ENCODE data around the gene NOS3. TPM values are rescaled to one million over a fixed set of nuclear protein-coding genes. Genes with fewer than 3 reads are reported as not detected.

The NOS3 gene
- total and polyA plus RNA-seq, 8 donors, result 7.5 to 21.8 (median 10.4) TPM

- no peaks in the 10 kb centered on the region for H3K27me3 ChIP-seq
- intact Hi-C loops (cut with DNase I), result no loop called here
- peak overlapping the region; percentile 87 to 93 for H3K4me3 ChIP-seq
- peaks cover 0 to 16% of the 10 kb centered on the region in 2 donors for H3K36me3 ChIP-seq
- TF ChIP-seq, protein P1, sequence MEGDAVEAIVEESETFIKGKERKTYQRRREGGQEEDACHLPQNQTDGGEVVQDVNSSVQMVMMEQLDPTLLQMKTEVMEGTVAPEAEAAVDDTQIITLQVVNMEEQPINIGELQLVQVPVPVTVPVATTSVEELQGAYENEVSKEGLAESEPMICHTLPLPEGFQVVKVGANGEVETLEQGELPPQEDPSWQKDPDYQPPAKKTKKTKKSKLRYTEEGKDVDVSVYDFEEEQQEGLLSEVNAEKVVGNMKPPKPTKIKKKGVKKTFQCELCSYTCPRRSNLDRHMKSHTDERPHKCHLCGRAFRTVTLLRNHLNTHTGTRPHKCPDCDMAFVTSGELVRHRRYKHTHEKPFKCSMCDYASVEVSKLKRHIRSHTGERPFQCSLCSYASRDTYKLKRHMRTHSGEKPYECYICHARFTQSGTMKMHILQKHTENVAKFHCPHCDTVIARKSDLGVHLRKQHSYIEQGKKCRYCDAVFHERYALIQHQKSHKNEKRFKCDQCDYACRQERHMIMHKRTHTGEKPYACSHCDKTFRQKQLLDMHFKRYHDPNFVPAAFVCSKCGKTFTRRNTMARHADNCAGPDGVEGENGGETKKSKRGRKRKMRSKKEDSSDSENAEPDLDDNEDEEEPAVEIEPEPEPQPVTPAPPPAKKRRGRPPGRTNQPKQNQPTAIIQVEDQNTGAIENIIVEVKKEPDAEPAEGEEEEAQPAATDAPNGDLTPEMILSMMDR (IDR thresholded peaks at IDR 0.05), result no peak
- peak; percentile 76 for ATAC-seq
- peak; percentile 98 to 100 (median 99) for DNase-seq
- peak overlapping the region; percentile 96 to 98 for H3K27ac ChIP-seq
- peaks cover 33 to 61% of the 10 kb centered on the region in 2 donors for H3K4me1 ChIP-seq
- no peaks in the 10 kb centered on the region for H3K9me3 ChIP-seq
Measured at GRCh38 chr7:151057989-151058780, 67.4 kb downstream of the NOS3 start.

GRCh38 chr7:151058781-151059366, 68.1 kb downstream of the NOS3 start:
- no peaks in the 10 kb centered on the region for H3K27me3 ChIP-seq
- TF ChIP-seq, protein P1 (IDR thresholded peaks at IDR 0.05), result no peak
- H3K4me3 ChIP-seq, result peak overlapping the region; percentile 86 to 93
- intact Hi-C loops (cut with DNase I), result no loop called here
- ATAC-seq, result no peak
- no peaks in the 10 kb centered on the region for H3K9me3 ChIP-seq
- H3K27ac ChIP-seq, result peak overlapping the region; percentile 96 to 98
- peaks cover 33 to 55% of the 10 kb centered on the region in 2 donors for H3K4me1 ChIP-seq
- no peak for DNase-seq
- H3K36me3 ChIP-seq, result peaks cover 0 to 16% of the 10 kb centered on the region in 2 donors

- TF ChIP-seq, protein P1 (IDR thresholded peaks at IDR 0.05), result peak; percentile 31 to 43
- peaks cover 33 to 55% of the 10 kb centered on the region in 2 donors for H3K4me1 ChIP-seq
- intact Hi-C loops (cut with DNase I), result no loop called here
- peak; percentile 41 for ATAC-seq
- no peaks in the 10 kb centered on the region for H3K9me3 ChIP-seq
- H3K36me3 ChIP-seq, result peaks cover 0 to 20% of the 10 kb centered on the region in 2 donors
- H3K27ac ChIP-seq, result peak within 1 kb of the TSS; percentile 96 to 98
- H3K4me3 ChIP-seq, result peak within 1 kb of the TSS; percentile 86 to 93
- H3K27me3 ChIP-seq, result no peaks in the 10 kb centered on the region
- peak; percentile 79 to 94 (median 86) for DNase-seq
Measured at GRCh38 chr7:151059367-151060112, 68.7 kb downstream of the NOS3 start, which contains the start of gene SLC4A2. Gene SLC4A2, plus strand, starts transcription at chr7:151059589. Its CDS starts 2,399 bp downstream, at chr7:151061988.

DNA sequence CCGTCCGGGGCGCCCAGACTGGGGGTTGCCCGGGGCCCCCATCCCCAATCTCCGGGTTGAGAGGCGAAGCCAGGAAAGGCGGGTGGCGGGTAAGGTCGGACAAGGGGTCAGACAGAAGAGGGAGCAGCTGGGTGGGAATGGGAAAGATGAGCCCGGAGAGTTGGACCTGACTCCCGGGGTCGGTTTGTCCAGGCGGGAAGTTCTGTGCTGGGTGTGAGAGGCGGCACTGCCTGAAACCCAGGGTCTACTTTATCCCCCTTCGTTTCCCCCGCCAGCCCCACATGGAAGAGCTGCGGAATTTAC, 69.2 kb downstream of the NOS3 start:
- H3K4me3 ChIP-seq, result peak overlapping the region; percentile 86 to 93
- intact Hi-C loops (cut with DNase I), result no loop called here
- TF ChIP-seq, protein P1 (IDR thresholded peaks at IDR 0.05), result no peak
- H3K9me3 ChIP-seq, result no peaks in the 10 kb centered on the region
- H3K27me3 ChIP-seq, result no peaks in the 10 kb centered on the region
- peaks cover 33 to 55% of the 10 kb centered on the region in 2 donors for H3K4me1 ChIP-seq
- ATAC-seq (no peak), DNase-seq (no peak)
- H3K36me3 ChIP-seq, result peaks cover 0 to 25% of the 10 kb centered on the region in 2 donors
- H3K27ac ChIP-seq, result peak overlapping the region; percentile 96 to 98

Measured in left lung (tissue), 10 donors.